Upper lobe of left lung (tissue), 6 donors: ENCODE results near the gene KIF5B. TPM values are rescaled to one million over a fixed set of nuclear protein-coding genes. Genes with fewer than 3 reads are reported as not detected.
A peak's percentile ranks its signal among the peaks of the same experiment; 100 is the strongest.

Experiments used
- ATAC-seq, 2 donors: fragments of 200-7000 bp; cut with Tn5 transposase; one replicate each; pipeline ENCODE4 v1.9.1; 2022; ENCODE audit warnings: mild to moderate bottlenecking in 2 of 2, moderate library complexity in 2 of 2; ENCODE audit not compliant: low FRiP score in 2 of 2
- DNase-seq, 2 donors: peaks; one replicate each; pipeline ENCODE4 v3.0.0-alpha.2; 2019 to 2020
- H3K27ac ChIP-seq, 4 donors: fragments of 200-600 bp; sonication (generic); one replicate each; pipeline ENCODE4 v1.5.1; 2016 to 2019
- H3K27me3 ChIP-seq, 4 donors: fragments of 200-600 bp; sonication (generic); one replicate each; pipeline ENCODE4 v1.5.1; 2017 to 2019
- H3K36me3 ChIP-seq, 4 donors: fragments of 200-600 bp; sonication (generic); one replicate each; pipeline ENCODE4 v1.5.1; 2016 to 2019
- H3K4me1 ChIP-seq, 4 donors: fragments of 200-600 bp; sonication (generic); one replicate each; pipeline ENCODE4 v1.5.1; 2018 to 2019
- H3K4me3 ChIP-seq, 4 donors: fragments of 200-600 bp; sonication (generic); one replicate each; pipeline ENCODE4 v1.5.1; 2017 to 2019; ENCODE audit warnings: mild to moderate bottlenecking in 2 of 4, moderate library complexity in 1 of 4
- H3K9me3 ChIP-seq, 4 donors: fragments of 200-600 bp; sonication (generic); one replicate each; pipeline ENCODE4 v1.5.1; 2018 to 2019
- CTCF ChIP-seq, 6 experiments: fragments of 450-650 bp in 4 of 6; fragments of 200-600 bp in 2 of 6; sonication (generic) in 2 of 6; IDR thresholded peaks; one replicate each; pipeline ENCODE4 v1.5.1; 2016 to 2019; ENCODE audit warnings: antibody characterized with exemption in 6 of 6
- EP300 ChIP-seq, 4 donors: sonication (generic); formaldehyde crosslinking; IDR thresholded peaks; one replicate each; pipeline ENCODE4 v1.5.1; 2017; ENCODE audit warnings: antibody characterized with exemption in 4 of 4, control low read depth in 2 of 4
- POLR2A ChIP-seq, 4 donors: fragments of 450-650 bp; IDR thresholded peaks; one replicate each; pipeline ENCODE4 v1.5.1; 2016 to 2017; ENCODE audit warnings: antibody characterized with exemption in 4 of 4, mild to moderate bottlenecking in 2 of 4
- POLR2AphosphoS5 ChIP-seq, 2 donors: sonication (generic); formaldehyde crosslinking; IDR thresholded peaks; one replicate each; pipeline ENCODE4 v1.5.1; 2017; ENCODE audit warnings: antibody characterized with exemption in 2 of 2
- WGBS, 2 donors: methylation state at CpG; one replicate each; pipeline ENCODE4 v1.1.5; 2017 to 2018; 5-methylcytosine and 5-hydroxymethylcytosine counted together
- total RNA-seq, 6 donors: library from RNA; depleted of rRNA in 4 of 6; stranded (reverse); fragments of >200 nt in 4 of 6; gene quantifications; one replicate each; pipeline versions ENCODE4 v1.1.0 to v1.2.1, GENCODE V29; 2016 to 2021
- donor health status: DM: no; HTN: no; CAD: no; lungs with moderate emphysema.
- donor health status: DM: no; HTN: yes; CAD: no; lungs with severe emphysema.

Gene KIF5B
- total RNA-seq, result 100 to 1,000 TPM in 2 of 6 donors, 10 to 100 TPM in 4; 59.7 to 170 (median 86.5) TPM

- 4 to 5% methylated on average over 11 to 19 of the region's 63 CpGs for WGBS, 2 donors
- peaks cover 28 to 39% (median 36%) of the 10 kb centered on the region in 4 donors for H3K4me1 ChIP-seq
- no peaks in the 10 kb centered on the region for H3K36me3 ChIP-seq
- H3K4me3 ChIP-seq, result peak within 1 kb of the TSS; percentile 66 to 90 (median 85)
- H3K9me3 ChIP-seq, result no peaks in the 10 kb centered on the region
- no peaks in the 10 kb centered on the region for H3K27me3 ChIP-seq
- peak; percentile 94 to 97 for ATAC-seq
- TF ChIP-seq POLR2AphosphoS5 (IDR thresholded peaks at IDR 0.05) (peak; percentile 99), CTCF (IDR thresholded peaks at IDR 0.05) (peak in 1 of 6 experiments; percentile 41), POLR2A (IDR thresholded peaks at IDR 0.05) (peak; percentile 97 to 100 (median 99)), EP300 (IDR thresholded peaks at IDR 0.05) (peak in 1 of 4 donors; percentile 37)
- H3K27ac ChIP-seq, result peak within 1 kb of the TSS; percentile 99 to 100 (median 99)
- peak; percentile 93 to 98 for DNase-seq
Measured at GRCh38 chr10:32056136-32057035, at the start of gene KIF5B. KIF5B (minus strand) TSS chr10:32056425; CDS start chr10:32055973, 452 bp downstream.

- DNase-seq (no peak), ATAC-seq (no peak)
- H3K9me3 ChIP-seq, result no peaks in the 10 kb centered on the region
- H3K27ac ChIP-seq, result no peak overlapping the region
- no peaks in the 10 kb centered on the region for H3K36me3 ChIP-seq
- 90 to 91% methylated on average over 7 of the region's 7 CpGs for WGBS, 2 donors
- no peaks in the 10 kb centered on the region for H3K4me1 ChIP-seq
- H3K4me3 ChIP-seq, result no peak overlapping the region
- H3K27me3 ChIP-seq, result no peaks in the 10 kb centered on the region
- TF ChIP-seq POLR2AphosphoS5 (IDR thresholded peaks at IDR 0.05) (no peak), CTCF (IDR thresholded peaks at IDR 0.05) (no peak), EP300 (IDR thresholded peaks at IDR 0.05) (no peak)
Measured at GRCh38 chr10:32105782-32106382, 49.7 kb upstream of the KIF5B start.

- Histone ChIP-seq H3K4me3 (no peak overlapping the region), H3K27me3 (no peaks in the 10 kb centered on the region), H3K4me1 (no peaks in the 10 kb centered on the region), H3K36me3 (no peaks in the 10 kb centered on the region), H3K27ac (peak overlapping the region in 1 of 4 donors; percentile 17), H3K9me3 (no peaks in the 10 kb centered on the region)
- DNase-seq (no peak), ATAC-seq (peak; percentile 26)
- TF ChIP-seq POLR2A (IDR thresholded peaks at IDR 0.05), result no peak
- TF ChIP-seq POLR2AphosphoS5 (IDR thresholded peaks at IDR 0.05), result no peak
- no peak for TF ChIP-seq EP300 (IDR thresholded peaks at IDR 0.05)
- no peak for TF ChIP-seq CTCF (IDR thresholded peaks at IDR 0.05)
- WGBS, 2 donors, result 77 to 81% methylated on average over 5 of the region's 5 CpGs
Measured at GRCh38 chr10:32104622-32105509, 48.6 kb upstream of the KIF5B start.

GRCh38 chr10:32104181-32104580 is 48.0 kb upstream of the KIF5B start:
- Histone ChIP-seq H3K4me3 (no peak overlapping the region), H3K27ac (peak overlapping the region in 1 of 4 donors; percentile 17), H3K9me3 (no peaks in the 10 kb centered on the region), H3K27me3 (no peaks in the 10 kb centered on the region), H3K4me1 (no peaks in the 10 kb centered on the region), H3K36me3 (no peaks in the 10 kb centered on the region)
- DNase-seq, result no peak
- TF ChIP-seq POLR2AphosphoS5 (IDR thresholded peaks at IDR 0.05) (no peak), EP300 (IDR thresholded peaks at IDR 0.05) (no peak), POLR2A (IDR thresholded peaks at IDR 0.05) (no peak), CTCF (IDR thresholded peaks at IDR 0.05) (no peak)
- 70 to 77% methylated on average over 3 of the region's 3 CpGs for WGBS, 2 donors
- no peak for ATAC-seq
